HG03064 (cell line): ENCODE data around the gene ALDH1A1.
"Not testable (repeated sequence)": the region's sequence is repeated elsewhere in the genome, so short reads cannot be mapped to it uniquely, and the experiment has no call there.

Experiments used
- ATAC-seq: cut with Tn5 transposase; IDR thresholded peaks from one replicate; pipeline ENCODE4 v1.9.1; 2021; ENCODE audit warnings: low read depth; ENCODE audit not compliant: unreplicated experiment

The ALDH1A1 gene

GRCh38 chr9:72946318-72946717 is 6.5 kb downstream of the ALDH1A1 start:
- ATAC-seq: no peak

GRCh38 chr9:72945391-72945790 is 7.5 kb downstream of the ALDH1A1 start:
- no peak for ATAC-seq

GRCh38 chr9:72943844-72944462 is 8.9 kb downstream of the ALDH1A1 start:
- no peak for ATAC-seq

GRCh38 chr9:72942451-72942850 is 10.4 kb downstream of the ALDH1A1 start:
- ATAC-seq: no peak

- not testable (repeated sequence) for ATAC-seq
Observed at GRCh38 chr9:72939581-72939980, 13.3 kb downstream of the ALDH1A1 start.

- no peak for ATAC-seq
Observed at GRCh38 chr9:72937545-72937944, 15.3 kb downstream of the ALDH1A1 start.

- no peak for ATAC-seq
Observed at GRCh38 chr9:72936679-72937078, 16.2 kb downstream of the ALDH1A1 start.

- no peak for ATAC-seq
Observed at GRCh38 chr9:72936266-72936665, 16.6 kb downstream of the ALDH1A1 start.

GRCh38 chr9:72935595-72935994 is 17.3 kb downstream of the ALDH1A1 start:
- no peak for ATAC-seq

GRCh38 chr9:72933730-72934665 is 18.9 kb downstream of the ALDH1A1 start:
- no peak for ATAC-seq

- no peak for ATAC-seq
Observed at GRCh38 chr9:72932619-72933018, 20.2 kb downstream of the ALDH1A1 start.

GRCh38 chr9:72931897-72932296 is 21.0 kb downstream of the ALDH1A1 start:
- ATAC-seq: no peak

- no peak for ATAC-seq
Observed at GRCh38 chr9:72931437-72931836, 21.4 kb downstream of the ALDH1A1 start.

- no peak for ATAC-seq
Observed at GRCh38 chr9:72930828-72931227, 22.0 kb downstream of the ALDH1A1 start.

GRCh38 chr9:72929542-72929941 is 23.3 kb downstream of the ALDH1A1 start:
- no peak for ATAC-seq

- no peak for ATAC-seq
Observed at GRCh38 chr9:72928042-72928507, 24.8 kb downstream of the ALDH1A1 start.

- ATAC-seq: no peak
Observed at GRCh38 chr9:72926506-72926905, 26.3 kb downstream of the ALDH1A1 start.

- no peak for ATAC-seq
Observed at GRCh38 chr9:72925891-72926290, 27.0 kb downstream of the ALDH1A1 start.

GRCh38 chr9:72925126-72925789 is 27.6 kb downstream of the ALDH1A1 start:
- no peak for ATAC-seq

GRCh38 chr9:72924154-72924790 is 28.6 kb downstream of the ALDH1A1 start:
- no peak for ATAC-seq

- no peak for ATAC-seq
Observed at GRCh38 chr9:72923077-72923476, 29.8 kb downstream of the ALDH1A1 start.
